ENCODE results near the gene ISLR. TPM values are rescaled to one million over a fixed set of nuclear protein-coding genes. Genes with fewer than 3 reads are reported as not detected.

ISLR gene
- total and polyA plus RNA-seq, 2 of the 8 experiments (the other 6 are each of a cell fraction or from before 2014, with no cell fraction given), result 0.29 to 0.35 TPM

GRCh38 chr15:74176262-74177214 is 3.0 kb downstream of the ISLR start:
- no peak overlapping the region; the same call in 1 of the 2 replicates for H3K18ac ChIP-seq (ENCODE audit: extremely low read depth, low read length)
- H3K79me1 ChIP-seq (ENCODE audit: low read depth, low read length), result no peaks in the 10 kb centered on the region; the same call in 1 of the 2 replicates
- no peak overlapping the region; a peak in 1 of 7 replicates for H3K9ac ChIP-seq (replicated peaks in 1 of 4; ENCODE audit: extremely low read depth in 1 of 4, low read depth in 3 of 4, low read length in 3 of 4)
- H3K9me3 ChIP-seq (ENCODE audit: insufficient read depth in 2 of 2, low read depth in 1 of 2, low read length in 1 of 2), result no peaks in the 10 kb centered on the region
- CTCF ChIA-PET (ENCODE audit: partially characterized antibody), result interaction anchor here (0.7 to 2.5 kb wide), 22 partner anchors 11 to 146 kb away, joined by 3 to 11 read pairs (median 5); partner anchors contain the start of gene STRA6
- WGBS, 2 experiments (ENCODE audit: extremely low coverage in 1 of 2, insufficient coverage in 1 of 2, insufficient read length in 1 of 2, insufficient replicate concordance in 2 of 2, low coverage in 1 of 2, low lambda C conversion rate in 2 of 2, missing lambda C conversion rate in 1 of 2), result 46% methylated on average over 9 of the region's 10 CpGs; no CpG with 5 or more reads in 1 of the 2 experiments
- H3K4me3 ChIP-seq (ENCODE audit: extremely low read depth in 1 of 4, insufficient read depth in 2 of 4, low read depth in 3 of 4, low read length in 4 of 4), result no peak overlapping the region
- H3K4me1 ChIP-seq (replicated peaks in 1 of 4; ENCODE audit: control insufficient read depth in 3 of 4, insufficient read depth in 4 of 4, low read length in 3 of 4), result peaks cover 0 to 20% (median 12%) of the 10 kb centered on the region in 4 experiments; a peak in 5 of 7 replicates
- no peak overlapping the region for H3K4me2 ChIP-seq (ENCODE audit: insufficient read depth in 1 of 2, low read depth in 2 of 2, low read length in 2 of 2)
- H3K56ac ChIP-seq (replicated peaks; ENCODE audit: insufficient read length, low read depth, low read length), result no peak overlapping the region
- H2BK120ac ChIP-seq (replicated peaks; ENCODE audit: low read depth, low read length), result no peak overlapping the region
- H2BK15ac ChIP-seq (ENCODE audit: low read length), result 0 out of 2 replicates have a peak overlapping the region, but pooled peaks have one; percentile 61
- H4K91ac ChIP-seq (replicated peaks; ENCODE audit: insufficient read length, low read length), result no peak overlapping the region
- FAIRE-seq (no peak), DNase-seq (ENCODE audit: low read depth in 1 of 2, low spot score in 2 of 2) (no peak)
- no peak overlapping the region for H3K23ac ChIP-seq (ENCODE audit: insufficient read length)
- no peaks in the 10 kb centered on the region for H3K36me3 ChIP-seq (ENCODE audit: control insufficient read depth in 2 of 4, insufficient read depth in 4 of 4, low read length in 3 of 4)
- no peaks in the 10 kb centered on the region; the same call in 1 of the 2 replicates for H3K23me2 ChIP-seq (ENCODE audit: low read depth, low read length)
- 0 out of 2 replicates have a peak overlapping the region, but pooled peaks have one; percentile 50 for H2BK12ac ChIP-seq (ENCODE audit: low read depth, low read length)
- no peak overlapping the region for H2AK5ac ChIP-seq (ENCODE audit: low read depth, low read length)
- no peak overlapping the region for H4K8ac ChIP-seq (ENCODE audit: extremely low read depth, insufficient read depth, low read length)
- peaks cover 2% of the 10 kb centered on the region in 2 experiments for H4K20me1 ChIP-seq (replicated peaks in 1 of 2; ENCODE audit: control insufficient read depth in 1 of 2, insufficient read depth in 2 of 2, low read length in 2 of 2)
- no peaks in the 10 kb centered on the region for H3K79me2 ChIP-seq (ENCODE audit: control insufficient read depth in 1 of 2, insufficient read depth in 2 of 2, low read length in 2 of 2)
- H2BK20ac ChIP-seq (ENCODE audit: low read length), result peak overlapping the region; percentile 98
- POLR2A ChIA-PET (ENCODE audit: partially characterized antibody), result interaction anchor here (0.8 to 2.7 kb wide), 13 partner anchors 11 to 132 kb away, joined by 3 to 14 read pairs (median 3); partner anchors contain the start of gene STRA6
- peak overlapping the region; percentile 35; the same call in 1 of the 2 replicates for H2BK5ac ChIP-seq (ENCODE audit: low read depth, low read length)
- no peak overlapping the region for H4K5ac ChIP-seq (ENCODE audit: insufficient read length, low read depth, low read length)
- H3K27me3 ChIP-seq (replicated peaks in 1 of 4; ENCODE audit: control insufficient read depth in 3 of 4, extremely low read depth in 1 of 4, insufficient read depth in 3 of 4, low read length in 3 of 4), result no peaks in the 10 kb centered on the region; a peak in 2 of 7 replicates
- no peak overlapping the region for H2AFZ ChIP-seq (ENCODE audit: low read length)
- H3K27ac ChIP-seq (ENCODE audit: low read depth, low read length), result no peak overlapping the region
- H3K4ac ChIP-seq (replicated peaks; ENCODE audit: insufficient read length, low read depth, low read length), result no peak overlapping the region
- no peak overlapping the region for H3K14ac ChIP-seq (ENCODE audit: insufficient read length)
- TF ChIP-seq RNF2 (IDR thresholded peaks at IDR 0.05; ENCODE audit: borderline replicate concordance, low read depth, low read length, missing control alignments, poor library complexity, severe bottlenecking), result no peak
- no peak for TF ChIP-seq RXRA (IDR thresholded peaks at IDR 0.05; ENCODE audit: insufficient read depth, low read depth, low read length)
- no peak for TF ChIP-seq TAF7 (optimal IDR thresholded peaks at IDR 0.05; ENCODE audit: borderline replicate concordance, low read depth, low read length)
- TF ChIP-seq SRF (IDR thresholded peaks at IDR 0.05; ENCODE audit: low read depth, low read length), result no peak
- no peak for TF ChIP-seq JUND (IDR thresholded peaks at IDR 0.05; ENCODE audit: low read length)
- TF ChIP-seq TEAD4 (IDR thresholded peaks at IDR 0.05; ENCODE audit: low read depth, low read length), result peak; percentile 72
- TF ChIP-seq POU5F1 (IDR thresholded peaks at IDR 0.05; ENCODE audit: low read depth, low read length), result no peak
- TF ChIP-seq GTF2F1 (IDR thresholded peaks at IDR 0.05; ENCODE audit: borderline replicate concordance, low read depth, low read length), result no peak

Data from H1 (cell line).